H54 (cell line): ENCODE results near the gene APOBEC3F.
"Not testable (repeated sequence)": the region's sequence is repeated elsewhere in the genome, so short reads cannot be mapped to it uniquely, and the experiment has no call there.

Source experiments
- DNase-seq: peaks from one replicate; pipeline ENCODE4 v3.0.0; 2011; ENCODE audit warnings: low spot score, mixed read lengths; ENCODE audit not compliant: insufficient read length
- FAIRE-seq: peaks from 3 replicates; lab custom pipeline; 2011; peaks lifted over from hg19 to GRCh38; lab: Jason Lieb, UNC
- POLR2A ChIP-seq: IDR thresholded peaks from 2 replicates; pipeline ENCODE4 v1.6.1; 2011; ENCODE audit warnings: low read depth, mild to moderate bottlenecking, low read length

Gene APOBEC3F

DNA sequence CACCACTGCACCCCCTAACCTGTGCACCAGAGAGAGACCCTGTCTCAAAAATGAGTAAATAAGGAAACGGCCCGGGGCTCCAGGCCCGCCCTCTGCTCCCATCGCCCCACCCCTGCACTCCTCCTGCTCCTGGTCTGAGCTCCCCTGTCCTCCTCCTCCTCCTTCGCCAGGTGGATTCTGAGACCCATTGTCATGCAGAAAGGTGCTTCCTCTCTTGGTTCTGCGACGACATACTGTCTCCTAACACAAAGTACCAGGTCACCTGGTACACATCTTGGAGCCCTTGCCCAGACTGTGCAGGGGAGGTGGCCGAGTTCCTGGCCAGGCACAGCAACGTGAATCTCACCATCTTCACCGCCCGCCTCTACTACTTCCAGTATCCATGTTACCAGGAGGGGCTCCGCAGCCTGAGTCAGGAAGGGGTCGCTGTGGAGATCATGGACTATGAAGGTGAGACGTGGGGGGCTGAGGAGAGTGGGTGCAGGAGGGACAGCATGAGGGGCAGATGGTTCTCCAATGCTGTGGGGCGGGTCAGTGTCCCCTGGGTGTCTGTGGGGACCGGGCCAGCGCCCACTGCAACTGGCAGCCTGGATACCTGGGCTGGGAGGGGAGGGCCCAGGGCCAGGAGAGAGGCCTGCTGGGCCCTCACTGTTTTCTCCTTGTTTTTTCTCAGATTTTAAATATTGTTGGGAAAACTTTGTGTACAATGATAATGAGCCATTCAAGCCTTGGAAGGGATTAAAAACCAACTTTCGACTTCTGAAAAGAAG is 22.9 kb upstream of the APOBEC3F start:
- no peak for FAIRE-seq
- no peak for DNase-seq
- no peak for TF ChIP-seq POLR2A

DNA sequence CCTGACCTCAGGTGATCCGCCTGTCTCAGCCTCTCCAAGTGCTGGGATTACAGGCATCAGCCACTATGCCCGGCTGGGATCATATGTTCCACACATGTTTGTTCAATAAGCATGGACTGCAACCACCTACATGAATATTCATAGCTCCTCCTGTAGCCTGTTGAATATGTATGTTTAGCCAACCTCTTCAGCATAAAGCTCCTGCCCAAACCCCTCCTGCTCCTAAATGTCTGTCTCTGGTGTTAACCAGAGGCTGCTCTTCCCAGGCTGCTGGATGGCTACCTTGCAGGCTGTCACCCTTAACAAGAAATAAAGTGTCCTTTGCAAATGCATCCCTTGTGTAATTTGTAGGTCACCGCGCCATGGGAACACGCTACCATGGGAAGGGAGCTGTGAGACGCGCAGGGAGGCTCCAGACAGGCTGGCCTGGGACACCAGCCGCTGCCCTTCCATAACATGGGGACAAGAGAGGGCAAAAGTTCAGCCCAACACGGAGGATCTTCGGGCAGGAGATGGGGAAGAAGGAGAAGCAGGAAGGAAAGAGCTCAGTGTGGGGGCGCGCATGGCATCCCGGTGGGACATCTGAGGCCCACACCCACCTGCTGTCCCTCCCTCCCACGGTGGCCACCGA is 20.5 kb upstream of the APOBEC3F start:
- DNase-seq, FAIRE-seq: not testable (repeated sequence)

- FAIRE-seq (no peak), DNase-seq (no peak)
- no peak for TF ChIP-seq POLR2A
Observed at GRCh38 chr22:39021552-39022250, 19.0 kb upstream of the APOBEC3F start.

- DNase-seq (no peak), FAIRE-seq (no peak)
Observed at GRCh38 chr22:39024519-39025308, 15.9 kb upstream of the APOBEC3F start.

DNA sequence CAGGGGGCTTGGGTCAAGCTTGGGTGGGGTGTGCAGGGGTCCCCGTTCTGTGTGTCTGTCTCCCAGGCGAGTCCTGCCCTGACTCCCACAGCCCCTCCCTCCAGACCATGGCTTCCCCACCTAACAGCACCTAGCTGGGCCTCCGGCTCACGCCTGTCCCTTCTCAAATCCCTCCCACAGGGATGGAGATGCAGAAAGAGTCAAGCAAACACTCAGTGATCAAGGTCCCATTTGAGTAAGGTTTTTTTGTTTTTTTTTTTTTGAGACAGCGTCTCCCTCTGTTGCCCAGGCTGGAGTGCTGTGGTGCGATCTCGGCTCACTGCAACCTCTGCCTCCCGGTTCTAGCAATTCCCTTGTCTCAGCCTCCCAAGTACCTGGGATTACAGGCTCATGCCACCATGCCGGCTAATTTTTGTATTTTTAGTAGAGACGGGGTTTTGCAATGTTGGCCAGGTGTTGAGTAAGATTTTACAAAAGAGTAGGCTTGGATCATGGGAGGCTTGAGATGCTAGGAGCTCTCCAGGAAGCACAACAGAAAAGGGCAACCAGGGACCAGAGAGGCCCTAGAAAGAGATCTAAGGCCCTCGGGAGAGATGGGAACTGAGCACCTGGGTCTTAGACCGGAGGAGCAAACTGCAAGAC is 14.0 kb upstream of the APOBEC3F start:
- FAIRE-seq (no peak), DNase-seq (no peak)
- no peak for TF ChIP-seq POLR2A

More at GRCh38 chr22:39024519-39025308, 15.9 kb upstream of the APOBEC3F start:
- TF ChIP-seq POLR2A: no peak

- no peak for TF ChIP-seq POLR2A
- DNase-seq (no peak), FAIRE-seq (no peak)
Observed at GRCh38 chr22:39027717-39028116, 12.9 kb upstream of the APOBEC3F start.

DNA sequence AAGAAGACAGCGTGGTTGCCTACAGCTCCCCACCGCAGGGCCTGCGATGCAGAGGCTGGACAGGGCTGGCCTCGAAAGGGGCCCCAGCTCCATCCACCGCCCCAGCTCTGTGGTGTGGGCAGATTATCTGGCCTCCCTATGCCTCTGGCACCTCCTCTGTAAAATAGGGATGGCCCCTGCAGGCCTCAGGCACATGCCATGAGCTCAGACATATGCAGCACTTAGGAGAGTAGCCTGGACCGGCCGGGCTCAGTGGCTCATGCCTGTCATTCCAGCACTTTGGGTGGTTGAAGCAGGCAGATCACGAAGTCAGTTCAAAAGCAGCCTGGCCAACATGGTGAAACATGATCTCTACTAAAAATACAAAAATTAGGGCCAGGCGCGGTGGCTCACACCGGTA is 12.4 kb upstream of the APOBEC3F start:
- DNase-seq (no peak), FAIRE-seq (no peak)
- TF ChIP-seq POLR2A: no peak

DNA sequence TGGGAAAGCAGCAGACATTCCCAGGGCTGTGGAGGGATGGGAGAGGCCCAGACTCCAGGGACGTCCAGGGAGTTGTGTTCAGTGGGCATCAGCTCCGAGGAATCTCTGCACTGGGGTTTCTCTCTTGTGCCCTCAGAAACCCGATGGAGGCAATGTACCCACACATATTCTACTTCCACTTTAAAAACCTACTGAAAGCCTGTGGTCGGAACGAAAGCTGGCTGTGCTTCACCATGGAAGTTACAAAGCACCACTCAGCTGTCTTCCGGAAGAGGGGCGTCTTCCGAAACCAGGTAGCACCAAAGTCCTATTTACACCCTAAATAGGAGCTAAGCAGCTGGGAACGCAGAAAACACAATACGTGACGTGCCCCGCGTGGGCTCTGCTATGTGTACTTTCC is 11.4 kb upstream of the APOBEC3F start:
- DNase-seq: no peak
- TF ChIP-seq POLR2A: no peak
- no peak for FAIRE-seq

GRCh38 chr22:39030705-39031104 is 10.0 kb upstream of the APOBEC3F start:
- TF ChIP-seq POLR2A: no peak
- FAIRE-seq (no peak), DNase-seq (no peak)

DNA sequence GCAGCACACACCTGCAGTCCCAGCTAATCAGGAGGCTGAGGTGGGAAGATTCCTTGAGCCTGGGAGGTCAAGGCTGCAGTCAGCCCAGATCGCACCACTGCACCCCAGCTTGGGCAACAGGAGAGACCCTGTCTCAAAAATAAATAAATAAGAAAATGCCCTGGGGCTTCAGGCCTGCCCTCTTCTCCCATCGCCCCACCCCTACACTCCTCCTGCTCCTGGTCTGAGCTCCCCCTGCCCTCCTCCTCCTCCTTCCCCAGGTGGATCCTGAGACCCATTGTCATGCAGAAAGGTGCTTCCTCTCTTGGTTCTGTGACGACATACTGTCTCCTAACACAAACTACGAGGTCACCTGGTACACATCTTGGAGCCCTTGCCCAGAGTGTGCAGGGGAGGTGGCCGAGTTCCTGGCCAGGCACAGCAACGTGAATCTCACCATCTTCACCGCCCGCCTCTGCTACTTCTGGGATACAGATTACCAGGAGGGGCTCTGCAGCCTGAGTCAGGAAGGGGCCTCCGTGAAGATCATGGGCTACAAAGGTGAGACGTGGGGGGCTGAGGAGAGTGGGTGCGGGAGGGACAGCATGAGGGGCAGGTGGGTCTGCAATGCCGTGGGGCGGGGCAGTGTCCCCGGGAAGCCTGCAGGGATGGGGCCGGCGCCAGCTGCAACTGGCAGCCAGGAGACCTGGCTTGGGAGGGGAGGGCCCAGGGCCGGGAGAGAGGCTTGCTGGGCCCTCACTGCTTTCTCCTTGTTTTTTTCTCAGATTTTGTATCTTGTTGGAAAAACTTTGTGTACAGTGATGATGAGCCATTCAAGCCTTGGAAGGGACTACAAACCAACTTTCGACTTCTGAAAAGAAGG is 9.0 kb upstream of the APOBEC3F start:
- FAIRE-seq, DNase-seq: not testable (repeated sequence)

GRCh38 chr22:39037071-39037470 is 3.6 kb upstream of the APOBEC3F start:
- not testable (repeated sequence) for FAIRE-seq, DNase-seq

- TF ChIP-seq POLR2A: no peak
- FAIRE-seq (no peak), DNase-seq (no peak)
Observed at GRCh38 chr22:39039306-39040126, 1.1 kb upstream of the APOBEC3F start.

- not testable (repeated sequence) for DNase-seq, FAIRE-seq
Observed at GRCh38 chr22:39040155-39040537, 518 bp upstream of the APOBEC3F start.
